Measurements from ENCODE around the gene YY1AP1. TPM values are rescaled to one million over a fixed set of nuclear protein-coding genes. Genes with fewer than 3 reads are reported as not detected.
"Not testable (repeated sequence)": the region's sequence is repeated elsewhere in the genome, so short reads cannot be mapped to it uniquely, and the experiment has no call there.

YY1AP1 gene
- total and polyA plus RNA-seq, 2 donors (not counting 3 experiments of a cell fraction or from before 2014, with no cell fraction given) = 42.3 to 46.4 TPM

DNA sequence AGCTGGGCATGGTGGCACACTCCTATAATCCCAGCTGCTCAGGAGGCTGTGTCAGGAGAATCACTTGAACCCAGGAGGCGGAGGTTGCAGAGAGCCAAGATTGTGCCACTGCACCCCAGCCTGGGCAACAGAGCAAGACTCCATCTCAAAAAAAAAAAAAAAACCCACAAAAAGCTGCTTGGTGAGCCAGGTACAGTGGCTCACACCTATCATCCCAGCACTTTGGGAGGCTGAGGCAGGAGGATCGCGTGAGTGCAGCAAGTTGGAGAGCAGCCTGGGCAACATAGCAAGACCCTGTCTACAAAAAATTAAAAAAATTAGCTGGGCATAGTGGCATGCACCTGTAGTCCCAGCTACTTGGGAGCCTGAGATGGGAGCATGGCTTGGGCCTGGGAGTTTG lies 26.5 kb upstream of the YY1AP1 start:
- DNase-seq (ENCODE audit: low read depth, low spot score); H4K20me1 ChIP-seq (replicated peaks; ENCODE audit: control insufficient read depth, extremely low read depth, insufficient read depth, low read length); POLR2A ChIA-PET; H3K4me2 ChIP-seq (ENCODE audit: insufficient read depth, low read length); FAIRE-seq; intact Hi-C loops (cut with micrococcal nuclease); H3K9me3 ChIP-seq (replicated peaks; ENCODE audit: control insufficient read depth, insufficient read depth, low read length); H3K9me1 ChIP-seq (replicated peaks; ENCODE audit: control insufficient read depth, extremely low read depth, insufficient read depth, low read length); BruUV-seq (replicated peaks); H2AFZ ChIP-seq (ENCODE audit: low read depth, low read length); H3K27ac ChIP-seq (ENCODE audit: insufficient read depth, low read depth, low read length); H3K4me3 ChIP-seq (replicated peaks in 1 of 3; ENCODE audit: insufficient read depth in 1 of 3, low read depth in 1 of 3, low read length in 3 of 3); dilution Hi-C loops (cut with MboI; ENCODE audit: extremely low pct_ligation_motif_present, low sequenced_read_pairs); H3K4me1 ChIP-seq (ENCODE audit: control insufficient read depth, extremely low read depth, insufficient read depth, low read length); H3K9ac ChIP-seq (replicated peaks; ENCODE audit: extremely low read depth, insufficient read depth, low read length); H3K36me3 ChIP-seq (ENCODE audit: control insufficient read depth in 2 of 2, extremely low read depth in 1 of 2, insufficient read depth in 2 of 2, low read length in 2 of 2); H3K79me2 ChIP-seq (ENCODE audit: control insufficient read depth, insufficient read depth, low read length); H3K27me3 ChIP-seq (ENCODE audit: control insufficient read depth in 2 of 2, insufficient read depth in 2 of 2, low read length in 2 of 2): not testable (repeated sequence)
- CTCF ChIA-PET = interaction anchor here (0.6 to 1.3 kb wide), 4 partner anchors 10 to 344 kb away, joined by 3 to 10 read pairs (median 4); no protein-coding TSS in a partner anchor

DNA sequence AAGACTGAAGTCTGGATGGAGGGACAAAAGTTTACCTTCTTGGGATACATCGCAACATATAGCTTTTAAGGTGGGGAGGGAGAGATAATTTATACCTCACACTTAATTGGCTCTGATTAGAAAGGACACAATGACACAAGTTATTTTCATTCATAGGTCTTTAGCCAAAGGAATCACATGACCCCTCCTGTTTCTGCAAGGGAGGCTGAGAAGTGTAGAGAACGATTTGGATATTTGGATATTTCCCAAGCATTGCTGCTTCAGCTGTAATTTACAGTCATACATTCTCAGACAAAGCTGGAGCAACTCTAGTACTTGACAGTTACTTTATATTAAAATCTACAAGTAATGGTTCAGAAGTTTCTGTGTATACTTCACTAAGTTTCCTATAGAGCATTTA lies 24.5 kb upstream of the YY1AP1 start:
- DNase-seq (ENCODE audit: low read depth, low spot score) (no peak), FAIRE-seq (no peak)
- no peaks in the 10 kb centered on the region for H3K4me1 ChIP-seq (ENCODE audit: control insufficient read depth, extremely low read depth, insufficient read depth, low read length)
- no peaks in the 10 kb centered on the region for H3K9me1 ChIP-seq (replicated peaks; ENCODE audit: control insufficient read depth, extremely low read depth, insufficient read depth, low read length)
- BruUV-seq (replicated peaks) = no TSS peak
- peaks cover 0 to 2% of the 10 kb centered on the region in 2 experiments for H3K36me3 ChIP-seq (ENCODE audit: control insufficient read depth in 2 of 2, extremely low read depth in 1 of 2, insufficient read depth in 2 of 2, low read length in 2 of 2)
- H3K9ac ChIP-seq (replicated peaks; ENCODE audit: extremely low read depth, insufficient read depth, low read length) = no peak overlapping the region
- ChIA-PET CTCF (interaction anchor here (0.6 to 1.2 kb wide), 4 partner anchors 16 to 272 kb away, joined by 3 to 4 read pairs (median 4); no protein-coding TSS in a partner anchor), POLR2A (no interaction called here)
- peaks cover 2% of the 10 kb centered on the region for H4K20me1 ChIP-seq (replicated peaks; ENCODE audit: control insufficient read depth, extremely low read depth, insufficient read depth, low read length)
- no peak overlapping the region for H3K4me2 ChIP-seq (ENCODE audit: insufficient read depth, low read length)
- H3K27me3 ChIP-seq (ENCODE audit: control insufficient read depth in 2 of 2, insufficient read depth in 2 of 2, low read length in 2 of 2) = no peaks in the 10 kb centered on the region
- no peak overlapping the region for H3K27ac ChIP-seq (ENCODE audit: insufficient read depth, low read depth, low read length)
- dilution Hi-C loops (cut with MboI; ENCODE audit: extremely low pct_ligation_motif_present, low sequenced_read_pairs) (no loop called here), intact Hi-C loops (cut with micrococcal nuclease) (no loop called here)
- H2AFZ ChIP-seq (ENCODE audit: low read depth, low read length) = no peak overlapping the region
- H3K9me3 ChIP-seq (replicated peaks; ENCODE audit: control insufficient read depth, insufficient read depth, low read length) = no peaks in the 10 kb centered on the region
- peaks cover 6% of the 10 kb centered on the region for H3K79me2 ChIP-seq (ENCODE audit: control insufficient read depth, insufficient read depth, low read length)
- TF ChIP-seq, protein P1, sequence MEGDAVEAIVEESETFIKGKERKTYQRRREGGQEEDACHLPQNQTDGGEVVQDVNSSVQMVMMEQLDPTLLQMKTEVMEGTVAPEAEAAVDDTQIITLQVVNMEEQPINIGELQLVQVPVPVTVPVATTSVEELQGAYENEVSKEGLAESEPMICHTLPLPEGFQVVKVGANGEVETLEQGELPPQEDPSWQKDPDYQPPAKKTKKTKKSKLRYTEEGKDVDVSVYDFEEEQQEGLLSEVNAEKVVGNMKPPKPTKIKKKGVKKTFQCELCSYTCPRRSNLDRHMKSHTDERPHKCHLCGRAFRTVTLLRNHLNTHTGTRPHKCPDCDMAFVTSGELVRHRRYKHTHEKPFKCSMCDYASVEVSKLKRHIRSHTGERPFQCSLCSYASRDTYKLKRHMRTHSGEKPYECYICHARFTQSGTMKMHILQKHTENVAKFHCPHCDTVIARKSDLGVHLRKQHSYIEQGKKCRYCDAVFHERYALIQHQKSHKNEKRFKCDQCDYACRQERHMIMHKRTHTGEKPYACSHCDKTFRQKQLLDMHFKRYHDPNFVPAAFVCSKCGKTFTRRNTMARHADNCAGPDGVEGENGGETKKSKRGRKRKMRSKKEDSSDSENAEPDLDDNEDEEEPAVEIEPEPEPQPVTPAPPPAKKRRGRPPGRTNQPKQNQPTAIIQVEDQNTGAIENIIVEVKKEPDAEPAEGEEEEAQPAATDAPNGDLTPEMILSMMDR (IDR thresholded peaks at IDR 0.05; ENCODE audit: extremely low read depth in 1 of 2, insufficient read depth in 1 of 2, low read depth in 1 of 2, low read length in 2 of 2) = no peak
- TF ChIP-seq POLR2AphosphoS5 (IDR thresholded peaks at IDR 0.05; ENCODE audit: insufficient read depth, low read depth, low read length) (no peak), FOS (IDR thresholded peaks at IDR 0.05; ENCODE audit: borderline replicate concordance, insufficient read depth, low read length) (no peak), GATA2 (IDR thresholded peaks at IDR 0.05; ENCODE audit: insufficient read depth, insufficient read length, low read depth, low read length) (no peak), POLR2A (IDR thresholded peaks at IDR 0.05; ENCODE audit: low read depth, low read length) (no peak), MYC (IDR thresholded peaks at IDR 0.05; ENCODE audit: low read depth, low read length) (no peak), JUN (IDR thresholded peaks at IDR 0.05; ENCODE audit: borderline replicate concordance, insufficient read depth, insufficient read length, low read depth) (no peak), EZH2 (IDR thresholded peaks at IDR 0.05; ENCODE audit: borderline replicate concordance, low read depth, low read length, severe bottlenecking) (no peak)
- TF ChIP-seq, protein P2, sequence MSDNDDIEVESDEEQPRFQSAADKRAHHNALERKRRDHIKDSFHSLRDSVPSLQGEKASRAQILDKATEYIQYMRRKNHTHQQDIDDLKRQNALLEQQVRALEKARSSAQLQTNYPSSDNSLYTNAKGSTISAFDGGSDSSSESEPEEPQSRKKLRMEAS (IDR thresholded peaks at IDR 0.05; ENCODE audit: insufficient read depth, insufficient read length) = no peak
- H3K4me3 ChIP-seq (replicated peaks in 1 of 3; ENCODE audit: insufficient read depth in 1 of 3, low read depth in 1 of 3, low read length in 3 of 3) = no peak overlapping the region

DNA sequence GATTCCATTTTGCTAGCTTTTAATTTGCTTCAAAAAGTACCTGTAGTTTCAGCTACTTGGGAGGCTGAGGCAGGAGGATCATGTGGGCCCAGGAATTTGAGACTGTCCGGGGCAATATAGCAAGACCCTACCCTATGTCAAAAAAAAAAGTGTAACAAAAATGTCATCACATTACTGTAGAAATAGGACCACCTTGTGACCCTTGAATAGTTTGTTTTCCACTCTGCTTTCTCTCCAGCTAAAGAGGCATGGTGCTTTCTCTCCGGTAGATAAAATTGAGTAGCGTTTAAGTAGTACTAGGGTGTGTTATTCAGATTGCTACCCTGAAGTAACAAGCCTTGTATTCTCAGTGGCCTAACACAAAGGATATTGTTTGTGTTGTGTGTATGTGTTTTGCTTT lies 24.1 kb upstream of the YY1AP1 start:
- H4K20me1 ChIP-seq (replicated peaks; ENCODE audit: control insufficient read depth, extremely low read depth, insufficient read depth, low read length); H3K4me3 ChIP-seq (replicated peaks in 1 of 3; ENCODE audit: insufficient read depth in 1 of 3, low read depth in 1 of 3, low read length in 3 of 3); BruUV-seq (replicated peaks); POLR2A ChIA-PET; H3K27ac ChIP-seq (ENCODE audit: insufficient read depth, low read depth, low read length); H3K9ac ChIP-seq (replicated peaks; ENCODE audit: extremely low read depth, insufficient read depth, low read length); DNase-seq (ENCODE audit: low read depth, low spot score); H3K9me1 ChIP-seq (replicated peaks; ENCODE audit: control insufficient read depth, extremely low read depth, insufficient read depth, low read length); H3K27me3 ChIP-seq (ENCODE audit: control insufficient read depth in 2 of 2, insufficient read depth in 2 of 2, low read length in 2 of 2); H3K4me2 ChIP-seq (ENCODE audit: insufficient read depth, low read length); H3K36me3 ChIP-seq (ENCODE audit: control insufficient read depth in 2 of 2, extremely low read depth in 1 of 2, insufficient read depth in 2 of 2, low read length in 2 of 2); H3K4me1 ChIP-seq (ENCODE audit: control insufficient read depth, extremely low read depth, insufficient read depth, low read length); intact Hi-C loops (cut with micrococcal nuclease); H2AFZ ChIP-seq (ENCODE audit: low read depth, low read length); dilution Hi-C loops (cut with MboI; ENCODE audit: extremely low pct_ligation_motif_present, low sequenced_read_pairs); H3K9me3 ChIP-seq (replicated peaks; ENCODE audit: control insufficient read depth, insufficient read depth, low read length): not testable (repeated sequence)
- peaks cover 11% of the 10 kb centered on the region for H3K79me2 ChIP-seq (ENCODE audit: control insufficient read depth, insufficient read depth, low read length)
- CTCF ChIA-PET = interaction anchor here (0.6 to 1.2 kb wide), 4 partner anchors 17 to 271 kb away, joined by 3 to 4 read pairs (median 4); no protein-coding TSS in a partner anchor
- peak; percentile 47 for FAIRE-seq

All from endothelial cell of umbilical vein (primary cell).